ENCODE results near the gene PEAK3. TPM values are rescaled to one million over a fixed set of nuclear protein-coding genes. Genes with fewer than 3 reads are reported as not detected.

PEAK3 gene
- total RNA-seq, 1 experiment from 2014 or later, result not detected

DNA sequence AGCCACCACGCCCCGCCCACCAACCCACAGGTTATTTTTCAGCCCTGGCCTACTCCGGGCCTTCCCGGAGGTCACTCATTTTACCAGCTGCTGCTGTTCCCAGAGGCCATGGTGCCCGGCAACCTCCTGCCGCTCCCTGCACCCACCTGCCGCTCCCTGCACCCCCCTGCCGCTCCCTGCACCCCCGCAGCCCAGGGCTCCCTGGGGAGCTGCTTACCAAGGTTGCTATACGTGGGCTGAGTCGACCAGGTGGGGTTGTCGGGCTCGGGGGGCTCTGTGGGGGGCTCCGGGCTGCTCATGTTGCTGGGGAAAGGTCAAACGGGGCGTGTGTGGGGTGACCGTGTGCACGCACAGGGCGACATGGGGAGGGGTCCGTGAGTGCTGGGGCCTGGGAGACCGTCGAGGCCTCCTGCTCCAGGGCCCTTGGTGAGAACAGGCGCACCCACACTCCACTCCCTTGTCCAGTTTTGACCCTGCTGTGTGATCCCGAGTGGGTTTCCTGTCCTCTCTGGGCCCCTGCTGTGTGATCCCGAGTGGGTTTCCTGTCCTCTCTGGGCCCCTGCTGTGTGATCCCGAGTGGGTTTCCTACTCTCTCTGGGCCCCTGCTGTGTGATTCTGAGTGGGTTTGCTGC is 1.2 kb downstream of the PEAK3 start:
- Mint-ChIP-seq H3K36me3 (ENCODE audit: insufficient read depth, unreplicated experiment) (peaks cover 15% of the 10 kb centered on the region), H3K27ac (ENCODE audit: low read depth, unreplicated experiment) (no peak overlapping the region), H3K4me1 (ENCODE audit: insufficient read depth, unreplicated experiment) (no peaks in the 10 kb centered on the region), H3K27me3 (ENCODE audit: insufficient read depth, unreplicated experiment) (no peaks in the 10 kb centered on the region), H3K9me3 (ENCODE audit: unreplicated experiment) (no peaks in the 10 kb centered on the region), H3K4me3 (ENCODE audit: unreplicated experiment) (no peak overlapping the region)
- intact Hi-C loops (cut with micrococcal nuclease), result no loop called here
- ChIA-PET POLR2A (interaction anchor here (1.0 kb wide), 1 partner anchor 13 kb away, joined by 3 read pairs; no protein-coding TSS in a partner anchor), CTCF (no interaction called here)
- TF ChIP-seq, protein P1, sequence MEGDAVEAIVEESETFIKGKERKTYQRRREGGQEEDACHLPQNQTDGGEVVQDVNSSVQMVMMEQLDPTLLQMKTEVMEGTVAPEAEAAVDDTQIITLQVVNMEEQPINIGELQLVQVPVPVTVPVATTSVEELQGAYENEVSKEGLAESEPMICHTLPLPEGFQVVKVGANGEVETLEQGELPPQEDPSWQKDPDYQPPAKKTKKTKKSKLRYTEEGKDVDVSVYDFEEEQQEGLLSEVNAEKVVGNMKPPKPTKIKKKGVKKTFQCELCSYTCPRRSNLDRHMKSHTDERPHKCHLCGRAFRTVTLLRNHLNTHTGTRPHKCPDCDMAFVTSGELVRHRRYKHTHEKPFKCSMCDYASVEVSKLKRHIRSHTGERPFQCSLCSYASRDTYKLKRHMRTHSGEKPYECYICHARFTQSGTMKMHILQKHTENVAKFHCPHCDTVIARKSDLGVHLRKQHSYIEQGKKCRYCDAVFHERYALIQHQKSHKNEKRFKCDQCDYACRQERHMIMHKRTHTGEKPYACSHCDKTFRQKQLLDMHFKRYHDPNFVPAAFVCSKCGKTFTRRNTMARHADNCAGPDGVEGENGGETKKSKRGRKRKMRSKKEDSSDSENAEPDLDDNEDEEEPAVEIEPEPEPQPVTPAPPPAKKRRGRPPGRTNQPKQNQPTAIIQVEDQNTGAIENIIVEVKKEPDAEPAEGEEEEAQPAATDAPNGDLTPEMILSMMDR (IDR thresholded peaks at IDR 0.05; ENCODE audit: unreplicated experiment), result no peak
- no peak for DNase-seq (ENCODE audit: unreplicated experiment)
- BruUV-seq (replicated peaks), result no TSS peak

- POLR2A ChIA-PET, result interaction anchor here (1.2 kb wide), 1 partner anchor 9 kb away, joined by 3 read pairs; no protein-coding TSS in a partner anchor
- Mint-ChIP-seq H3K27ac (ENCODE audit: low read depth, unreplicated experiment) (no peak overlapping the region), H3K4me3 (ENCODE audit: unreplicated experiment) (no peak overlapping the region), H3K9me3 (ENCODE audit: unreplicated experiment) (no peaks in the 10 kb centered on the region), H3K36me3 (ENCODE audit: insufficient read depth, unreplicated experiment) (peaks cover 29% of the 10 kb centered on the region), H3K27me3 (ENCODE audit: insufficient read depth, unreplicated experiment) (no peaks in the 10 kb centered on the region), H3K4me1 (ENCODE audit: insufficient read depth, unreplicated experiment) (peaks cover 6% of the 10 kb centered on the region)
- CTCF ChIA-PET, result no interaction called here
- TF ChIP-seq, protein P1 (IDR thresholded peaks at IDR 0.05; ENCODE audit: unreplicated experiment), result no peak
- intact Hi-C loops (cut with micrococcal nuclease), result loop anchor here (10.0 kb wide), 1 partner anchor 336 kb away; no protein-coding TSS in a partner anchor
- no peak for DNase-seq (ENCODE audit: unreplicated experiment)
- no TSS peak for BruUV-seq (replicated peaks)
Measured at GRCh38 chr19:2278459-2279158, 3.4 kb downstream of the PEAK3 start.

GRCh38 chr19:2277138-2277537 is 4.8 kb downstream of the PEAK3 start:
- Mint-ChIP-seq H3K27ac (ENCODE audit: low read depth, unreplicated experiment) (no peak overlapping the region), H3K4me3 (ENCODE audit: unreplicated experiment) (no peak overlapping the region), H3K4me1 (ENCODE audit: insufficient read depth, unreplicated experiment) (peaks cover 13% of the 10 kb centered on the region), H3K27me3 (ENCODE audit: insufficient read depth, unreplicated experiment) (no peaks in the 10 kb centered on the region), H3K9me3 (ENCODE audit: unreplicated experiment) (no peaks in the 10 kb centered on the region), H3K36me3 (ENCODE audit: insufficient read depth, unreplicated experiment) (peaks cover 44% of the 10 kb centered on the region)
- POLR2A ChIA-PET, result interaction anchor here (0.6 kb wide), 1 partner anchor 64 kb away, joined by 3 read pairs; no protein-coding TSS in a partner anchor
- intact Hi-C loops (cut with micrococcal nuclease), result loop anchor here (10.0 kb wide), 1 partner anchor 338 kb away; no protein-coding TSS in a partner anchor
- no peak for DNase-seq (ENCODE audit: unreplicated experiment)
- CTCF ChIA-PET, result interaction anchor here (0.5 to 0.6 kb wide), 3 partner anchors 71 to 122 kb away, joined by 3 to 4 read pairs (median 4); no protein-coding TSS in a partner anchor
- TF ChIP-seq, protein P1 (IDR thresholded peaks at IDR 0.05; ENCODE audit: unreplicated experiment), result no peak
- no TSS peak for BruUV-seq (replicated peaks)

- CTCF ChIA-PET, result interaction anchor here (0.6 kb wide), 2 partner anchors 71 to 121 kb away, joined by 4 read pairs; no protein-coding TSS in a partner anchor
Measured at GRCh38 chr19:2276429-2276986, 5.5 kb downstream of the PEAK3 start.

More at GRCh38 chr19:2276429-2276986, 5.5 kb downstream of the PEAK3 start:
- POLR2A ChIA-PET, result no interaction called here
- peaks cover 50% of the 10 kb centered on the region for H3K36me3 Mint-ChIP-seq (ENCODE audit: insufficient read depth, unreplicated experiment)
- DNase-seq (ENCODE audit: unreplicated experiment), result no peak
- H3K27me3 Mint-ChIP-seq (ENCODE audit: insufficient read depth, unreplicated experiment), result no peaks in the 10 kb centered on the region
- no peak overlapping the region for H3K27ac Mint-ChIP-seq (ENCODE audit: low read depth, unreplicated experiment)
- TF ChIP-seq, protein P1 (IDR thresholded peaks at IDR 0.05; ENCODE audit: unreplicated experiment), result no peak
- no peak overlapping the region for H3K4me3 Mint-ChIP-seq (ENCODE audit: unreplicated experiment)
- H3K9me3 Mint-ChIP-seq (ENCODE audit: unreplicated experiment), result no peaks in the 10 kb centered on the region
- intact Hi-C loops (cut with micrococcal nuclease), result loop anchor here (10.0 kb wide), 1 partner anchor 338 kb away; no protein-coding TSS in a partner anchor
- BruUV-seq (replicated peaks), result no TSS peak
- peaks cover 19% of the 10 kb centered on the region for H3K4me1 Mint-ChIP-seq (ENCODE audit: insufficient read depth, unreplicated experiment)
